Neuron (in vitro differentiated cells): ENCODE results near the gene NRXN3.

Experiments
- H2AFZ ChIP-seq: one replicate; pipeline ENCODE4 v1.6.1; 2013; ENCODE audit warnings: low read depth, mild to moderate bottlenecking, inconsistent platforms, low read length, moderate library complexity
- H3K27me3 ChIP-seq: one replicate; pipeline ENCODE4 v1.6.1; 2013; ENCODE audit warnings: low read length; ENCODE audit not compliant: insufficient read depth
- H3K36me3 ChIP-seq: one replicate; pipeline ENCODE4 v1.6.1; 2013; ENCODE audit warnings: low read length; ENCODE audit not compliant: insufficient read depth
- H3K4me1 ChIP-seq: one replicate; pipeline ENCODE4 v1.6.1; 2013; ENCODE audit warnings: low read length; ENCODE audit not compliant: insufficient read depth
- H3K4me3 ChIP-seq: 2 replicates; pipeline ENCODE4 v1.5.1; 2013; ENCODE audit warnings: mild to moderate bottlenecking, low read length, moderate library complexity
- H3K9me3 ChIP-seq: one replicate; pipeline ENCODE4 v1.6.1; 2013; ENCODE audit warnings: low read length

NRXN3 gene

DNA sequence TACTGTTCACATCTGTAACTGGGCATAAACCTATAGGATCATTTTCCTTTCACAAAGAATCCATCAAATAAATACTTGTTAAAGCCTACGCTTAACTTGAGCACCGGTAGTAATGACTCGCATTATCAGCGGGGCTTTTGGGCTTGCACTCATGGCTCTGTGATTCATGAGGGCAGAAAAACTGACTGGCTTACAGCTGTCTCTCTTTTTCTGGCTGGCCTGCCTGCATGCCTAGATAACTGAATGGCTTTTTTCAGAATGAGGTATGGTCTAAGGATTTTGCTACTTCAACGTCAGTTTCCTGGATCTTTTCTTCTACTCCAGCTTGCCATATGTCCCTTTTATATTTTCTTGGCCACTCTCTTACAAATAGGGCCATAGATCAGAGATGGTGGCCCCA, 531.1 kb downstream of the NRXN3 start:
- H2AFZ ChIP-seq: no peak overlapping the region
- H3K36me3 ChIP-seq: no peaks in the 10 kb centered on the region
- no peaks in the 10 kb centered on the region for H3K9me3 ChIP-seq
- H3K4me1 ChIP-seq: no peaks in the 10 kb centered on the region
- H3K27me3 ChIP-seq: no peaks in the 10 kb centered on the region
- no peak overlapping the region for H3K4me3 ChIP-seq

DNA sequence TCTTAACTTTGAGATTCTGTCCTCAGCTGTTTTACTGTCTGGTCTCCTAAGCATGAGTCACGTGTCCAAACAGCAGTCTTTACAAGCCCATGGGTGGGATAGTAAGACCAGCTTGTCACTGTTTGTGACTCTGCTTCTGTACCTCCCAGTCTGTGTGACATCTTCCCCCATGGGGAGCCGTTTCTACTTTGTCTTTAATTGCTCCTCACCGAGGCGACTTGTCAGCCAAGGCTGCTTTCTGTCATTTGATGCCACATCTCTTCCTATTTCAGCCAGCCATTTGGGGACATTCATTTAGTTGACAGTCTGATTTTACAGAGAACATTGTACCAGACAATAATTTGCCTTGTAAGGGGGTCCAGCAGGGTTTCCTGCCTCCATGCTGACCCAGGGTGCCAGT, 534.8 kb downstream of the NRXN3 start:
- H3K36me3 ChIP-seq: no peaks in the 10 kb centered on the region
- H3K9me3 ChIP-seq: no peaks in the 10 kb centered on the region
- peaks cover 12% of the 10 kb centered on the region for H3K4me1 ChIP-seq
- no peak overlapping the region for H2AFZ ChIP-seq
- H3K27me3 ChIP-seq: no peaks in the 10 kb centered on the region
- H3K4me3 ChIP-seq: no peak overlapping the region

DNA sequence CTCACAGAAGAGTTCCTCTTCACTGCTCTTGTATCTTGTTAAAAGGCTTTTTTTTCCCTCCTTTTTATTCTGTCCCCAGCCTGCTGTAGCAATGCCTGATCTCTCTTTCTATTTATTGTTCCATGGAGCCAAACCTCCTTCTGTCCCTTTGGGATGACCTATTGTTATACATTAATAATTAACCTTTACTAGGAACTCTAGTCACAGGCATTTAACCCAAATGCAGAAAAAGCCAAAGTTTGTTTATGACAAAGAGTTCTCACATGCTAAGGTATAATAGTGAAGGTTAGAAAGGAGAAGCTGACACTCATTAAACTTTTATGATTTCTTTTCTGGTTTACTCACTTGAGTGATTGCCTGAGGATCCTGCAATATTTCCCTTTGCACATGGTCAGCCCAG, 535.8 kb downstream of the NRXN3 start:
- Histone ChIP-seq H2AFZ (no peak overlapping the region), H3K27me3 (no peaks in the 10 kb centered on the region), H3K9me3 (no peaks in the 10 kb centered on the region), H3K4me1 (peaks cover 22% of the 10 kb centered on the region), H3K36me3 (no peaks in the 10 kb centered on the region), H3K4me3 (no peak overlapping the region)

DNA sequence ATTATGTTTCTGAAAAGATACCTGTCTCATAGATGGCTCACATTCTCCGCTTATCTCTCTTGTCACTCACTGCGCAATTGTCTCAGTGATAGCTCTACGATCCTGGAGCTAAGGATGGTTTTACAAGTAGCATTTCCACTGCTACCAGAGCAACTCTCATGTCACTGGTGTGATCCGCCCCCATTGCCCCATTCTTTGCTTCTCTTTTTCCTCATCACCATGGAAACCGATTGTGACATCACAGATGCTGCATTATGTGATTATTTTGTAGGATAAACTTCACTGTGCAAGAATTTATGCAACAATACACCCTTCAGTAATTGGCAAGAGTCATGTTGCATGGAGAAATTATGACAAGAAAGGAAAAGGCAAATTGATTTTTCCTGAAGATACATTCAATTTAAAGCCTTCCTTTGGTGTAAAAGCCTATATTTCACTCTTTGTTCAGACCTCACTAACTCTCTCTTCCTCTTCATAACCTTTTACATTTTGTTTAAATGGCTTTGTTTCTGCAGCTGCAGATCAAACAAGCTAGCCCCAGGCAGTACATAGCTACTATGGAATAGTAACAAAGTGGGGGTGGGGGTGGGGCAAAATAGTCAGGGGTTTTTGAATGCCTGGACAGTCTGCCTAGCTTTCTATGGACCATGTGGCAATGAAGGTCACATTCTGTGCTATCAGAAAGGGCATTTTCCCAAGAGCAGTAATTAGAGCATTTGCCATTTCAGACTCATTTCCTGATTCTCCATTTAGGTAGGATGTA, 539.8 kb downstream of the NRXN3 start:
- H3K4me1 ChIP-seq: peaks cover 24% of the 10 kb centered on the region
- H3K36me3 ChIP-seq: no peaks in the 10 kb centered on the region
- H3K9me3 ChIP-seq: no peaks in the 10 kb centered on the region
- no peak overlapping the region for H2AFZ ChIP-seq
- no peak overlapping the region for H3K4me3 ChIP-seq
- H3K27me3 ChIP-seq: no peaks in the 10 kb centered on the region

DNA sequence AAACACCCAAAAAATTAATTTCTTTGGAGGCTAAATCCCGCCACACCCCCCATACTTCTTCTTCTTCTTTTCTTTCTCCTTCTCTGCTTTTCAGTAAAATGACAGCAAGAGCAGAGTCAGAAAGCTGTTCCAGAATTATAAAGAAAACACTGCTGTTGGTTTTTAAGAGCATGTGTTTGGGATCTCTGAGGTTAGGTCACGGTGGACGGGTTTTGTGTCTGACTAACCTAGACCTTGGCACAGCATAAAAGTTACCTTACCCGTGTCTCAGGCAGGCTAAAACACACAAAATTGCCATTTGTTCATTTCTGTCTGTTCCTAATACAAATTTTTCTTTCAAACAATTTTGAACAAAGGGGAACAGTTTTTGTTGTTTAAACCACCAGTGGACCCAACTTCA, 540.8 kb downstream of the NRXN3 start:
- no peak overlapping the region for H3K4me3 ChIP-seq
- H3K9me3 ChIP-seq: no peaks in the 10 kb centered on the region
- peaks cover 24% of the 10 kb centered on the region for H3K4me1 ChIP-seq
- H3K27me3 ChIP-seq: no peaks in the 10 kb centered on the region
- no peaks in the 10 kb centered on the region for H3K36me3 ChIP-seq
- no peak overlapping the region for H2AFZ ChIP-seq

DNA sequence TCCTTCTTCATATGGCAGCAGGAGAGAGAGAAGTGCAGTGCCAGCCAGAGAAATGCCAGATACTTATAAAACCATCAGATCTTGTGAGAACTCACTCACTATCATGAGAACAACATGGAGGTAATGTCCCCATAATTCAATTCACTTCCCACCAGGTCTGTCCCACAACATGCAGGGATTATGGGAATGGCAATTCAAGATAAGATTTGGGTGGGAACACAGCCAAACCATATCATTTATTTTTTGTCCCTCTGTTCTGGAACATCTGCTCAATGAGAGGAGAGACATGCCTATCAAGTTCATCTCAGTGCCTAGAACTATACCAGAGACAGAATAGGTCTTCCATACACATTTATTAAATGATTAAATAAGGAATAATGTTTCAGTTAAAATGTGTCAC, 543.5 kb downstream of the NRXN3 start:
- no peak overlapping the region for H2AFZ ChIP-seq
- no peak overlapping the region for H3K4me3 ChIP-seq
- H3K4me1 ChIP-seq: peaks cover 24% of the 10 kb centered on the region
- no peaks in the 10 kb centered on the region for H3K36me3 ChIP-seq
- no peaks in the 10 kb centered on the region for H3K9me3 ChIP-seq
- no peaks in the 10 kb centered on the region for H3K27me3 ChIP-seq

DNA sequence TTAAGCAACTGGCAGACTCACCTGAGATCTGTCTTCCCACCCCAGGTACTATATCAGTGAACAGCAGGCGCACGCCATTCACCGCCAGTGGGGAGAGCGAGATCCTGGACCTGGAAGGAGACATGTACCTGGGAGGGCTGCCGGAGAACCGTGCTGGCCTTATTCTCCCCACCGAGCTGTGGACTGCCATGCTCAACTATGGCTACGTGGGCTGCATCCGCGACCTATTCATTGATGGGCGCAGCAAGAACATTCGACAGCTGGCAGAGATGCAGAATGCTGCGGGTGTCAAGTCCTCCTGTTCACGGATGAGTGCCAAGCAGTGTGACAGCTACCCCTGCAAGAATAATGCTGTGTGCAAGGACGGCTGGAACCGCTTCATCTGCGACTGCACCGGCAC, 544.5 kb downstream of the NRXN3 start:
- no peaks in the 10 kb centered on the region for H3K27me3 ChIP-seq
- peaks cover 15% of the 10 kb centered on the region for H3K4me1 ChIP-seq
- H3K36me3 ChIP-seq: no peaks in the 10 kb centered on the region
- no peak overlapping the region for H2AFZ ChIP-seq
- H3K4me3 ChIP-seq: no peak overlapping the region
- no peaks in the 10 kb centered on the region for H3K9me3 ChIP-seq

DNA sequence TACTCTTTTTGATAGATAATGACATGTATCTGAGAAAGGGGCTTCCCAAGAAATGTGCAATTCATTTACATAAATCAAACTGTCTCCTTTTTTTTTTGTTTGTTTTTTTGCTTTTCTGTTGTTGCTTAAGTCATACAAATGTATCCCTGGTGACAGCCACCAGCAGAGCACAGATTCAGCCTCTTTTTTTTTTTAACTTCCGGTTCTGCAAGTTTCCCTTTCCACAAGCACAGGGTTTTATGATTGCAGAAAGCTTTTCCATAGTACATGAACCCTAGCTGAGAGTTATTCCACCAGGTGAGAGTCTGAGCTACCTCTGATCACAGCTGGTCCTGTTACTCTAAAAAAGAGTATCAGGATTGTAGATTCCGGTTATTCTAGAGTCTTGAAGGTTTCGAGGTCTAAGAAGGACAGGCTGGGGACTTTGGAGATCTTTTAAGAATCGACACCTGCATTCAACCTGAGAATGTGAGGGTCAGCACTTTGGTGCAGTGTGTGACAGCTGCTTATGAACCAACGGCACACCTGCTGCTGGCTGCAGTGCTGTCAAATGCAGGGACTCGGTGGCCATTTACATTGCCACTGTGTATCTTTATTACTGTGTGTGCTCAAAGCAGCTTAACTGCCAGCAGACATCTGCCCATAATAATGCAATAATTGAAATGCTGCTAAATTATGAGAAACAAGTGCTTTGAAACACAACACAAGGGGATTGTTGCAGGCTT, 551.7 kb downstream of the NRXN3 start:
- H3K4me1 ChIP-seq: peaks cover 30% of the 10 kb centered on the region
- no peak overlapping the region for H2AFZ ChIP-seq
- H3K36me3 ChIP-seq: no peaks in the 10 kb centered on the region
- H3K27me3 ChIP-seq: no peaks in the 10 kb centered on the region
- H3K4me3 ChIP-seq: no peak overlapping the region
- no peaks in the 10 kb centered on the region for H3K9me3 ChIP-seq

DNA sequence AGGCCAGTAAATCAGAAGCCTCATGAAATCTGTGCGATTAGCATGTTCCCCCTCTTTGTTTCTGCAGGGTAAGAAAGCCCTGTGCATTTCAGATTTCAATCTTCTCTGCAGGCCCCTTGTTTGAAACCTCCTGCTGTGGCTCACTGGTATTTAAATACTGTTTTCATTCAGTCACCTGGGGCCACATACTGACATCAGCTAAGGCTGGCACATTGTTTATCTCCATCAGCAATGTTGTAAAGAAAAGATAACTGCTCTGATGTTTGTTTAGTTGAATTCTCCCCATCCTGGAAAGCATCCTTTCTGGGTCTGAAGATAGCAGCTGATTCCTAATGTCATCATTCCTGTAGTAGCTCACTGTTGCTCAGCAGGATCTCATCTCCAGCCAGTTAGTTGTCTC, 554.9 kb downstream of the NRXN3 start:
- Histone ChIP-seq H3K4me1 (peaks cover 30% of the 10 kb centered on the region), H3K27me3 (no peaks in the 10 kb centered on the region), H3K9me3 (no peaks in the 10 kb centered on the region), H2AFZ (no peak overlapping the region), H3K36me3 (no peaks in the 10 kb centered on the region), H3K4me3 (no peak overlapping the region)

DNA sequence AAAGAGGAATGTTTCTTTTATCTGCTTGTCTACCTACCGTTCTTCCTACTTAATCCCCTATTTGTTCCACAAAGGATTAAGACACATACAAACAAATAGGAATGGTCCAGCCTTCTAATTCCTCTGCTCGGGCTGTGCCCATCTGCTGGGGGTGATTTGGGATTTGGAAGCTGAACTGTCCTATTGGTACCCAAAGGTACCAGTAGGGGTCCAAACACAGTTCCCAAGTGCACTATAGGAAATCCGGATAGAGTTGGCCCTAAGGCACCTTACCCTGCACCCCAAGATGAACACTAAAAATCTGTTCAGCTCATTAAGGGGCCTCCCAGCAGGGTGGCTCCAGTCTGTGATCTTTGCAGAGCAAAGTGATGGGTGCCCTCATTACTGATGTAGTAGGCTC, 566.9 kb downstream of the NRXN3 start:
- H3K4me3 ChIP-seq: no peak overlapping the region
- H3K9me3 ChIP-seq: no peaks in the 10 kb centered on the region
- no peaks in the 10 kb centered on the region for H3K27me3 ChIP-seq
- H2AFZ ChIP-seq: no peak overlapping the region
- no peaks in the 10 kb centered on the region for H3K36me3 ChIP-seq
- H3K4me1 ChIP-seq: no peaks in the 10 kb centered on the region

DNA sequence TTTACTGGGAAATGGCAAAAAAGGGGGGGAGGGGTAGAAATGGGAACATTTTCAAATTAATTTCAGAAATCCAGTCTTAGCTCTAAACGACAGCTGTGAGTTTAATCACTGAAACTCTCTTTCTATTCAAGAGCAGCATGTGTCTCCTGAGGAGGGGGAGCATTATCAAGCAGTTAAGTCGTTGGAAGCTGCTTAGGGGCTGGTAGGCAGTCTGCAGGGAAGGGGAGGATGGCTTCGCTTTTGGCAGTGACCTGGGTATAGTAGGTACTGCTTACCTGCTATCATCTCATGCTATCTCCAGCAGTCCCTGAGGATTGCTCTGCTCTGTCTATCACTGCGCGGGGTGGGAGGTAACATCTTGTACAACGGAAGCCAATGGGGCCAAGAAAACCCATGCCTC, 567.4 kb downstream of the NRXN3 start:
- Histone ChIP-seq H3K36me3 (no peaks in the 10 kb centered on the region), H3K4me1 (no peaks in the 10 kb centered on the region), H3K27me3 (no peaks in the 10 kb centered on the region), H3K9me3 (no peaks in the 10 kb centered on the region), H3K4me3 (no peak overlapping the region), H2AFZ (no peak overlapping the region)

DNA sequence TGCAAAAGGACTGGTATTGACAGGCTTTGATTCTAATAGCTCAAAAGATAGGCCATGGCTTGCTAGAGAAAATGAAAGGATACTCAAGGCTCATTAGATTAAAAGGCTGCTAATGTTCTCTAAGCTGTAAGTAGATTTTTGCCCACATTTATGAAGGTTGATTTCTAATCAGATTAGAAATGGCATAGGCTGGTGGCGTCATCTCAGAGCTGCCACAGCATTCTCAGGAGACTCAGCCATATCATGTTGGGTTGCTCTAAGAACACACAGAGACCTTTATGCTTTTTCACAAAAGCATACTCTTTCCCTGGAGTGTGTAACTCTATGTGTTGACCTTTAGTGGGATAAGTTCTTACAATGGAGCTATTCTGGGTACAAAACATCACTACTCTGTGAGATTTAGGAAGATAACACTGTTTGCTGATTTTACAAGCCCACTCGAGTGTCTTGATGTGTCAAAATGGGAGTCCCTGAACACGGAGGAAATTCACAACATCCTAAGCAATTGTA, 576.0 kb downstream of the NRXN3 start:
- Histone ChIP-seq H3K4me3 (no peak overlapping the region), H3K27me3 (peaks cover 3% of the 10 kb centered on the region), H3K9me3 (no peaks in the 10 kb centered on the region), H3K4me1 (no peaks in the 10 kb centered on the region), H3K36me3 (no peaks in the 10 kb centered on the region), H2AFZ (no peak overlapping the region)

DNA sequence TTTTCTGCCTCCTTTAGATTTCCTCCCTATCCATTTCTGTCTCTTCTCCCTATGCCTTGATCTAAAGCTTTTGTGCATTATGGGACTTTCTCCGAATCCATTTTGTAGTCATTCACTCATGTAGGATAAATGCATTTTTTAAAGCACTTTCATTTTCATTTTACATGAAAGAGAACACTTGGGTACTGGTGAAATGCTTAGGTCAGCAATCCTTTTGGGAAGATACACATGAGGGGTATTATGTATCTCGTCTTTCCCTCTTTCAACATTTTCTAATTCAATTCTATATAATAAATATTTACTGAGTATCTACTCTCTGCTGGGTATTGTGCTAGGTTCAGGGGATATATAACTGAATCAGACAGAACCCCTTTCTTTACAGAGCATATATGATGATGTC, 577.6 kb downstream of the NRXN3 start:
- peaks cover 3% of the 10 kb centered on the region for H3K27me3 ChIP-seq
- no peaks in the 10 kb centered on the region for H3K4me1 ChIP-seq
- no peaks in the 10 kb centered on the region for H3K9me3 ChIP-seq
- no peaks in the 10 kb centered on the region for H3K36me3 ChIP-seq
- H3K4me3 ChIP-seq: no peak overlapping the region
- no peak overlapping the region for H2AFZ ChIP-seq
